Measurements from ENCODE around the gene CENPB.

Gene CENPB

GRCh38 chr20:3828798-3829197, 42.3 kb upstream of the CENPB start:
- H3K79me2 ChIP-seq (ENCODE audit: control insufficient read depth, low read length) = no peaks in the 10 kb centered on the region
- TF ChIP-seq EZH2phosphoT487 (IDR thresholded peaks at IDR 0.05; ENCODE audit: borderline replicate concordance, low read length) = no peak
- TF ChIP-seq, protein P1, sequence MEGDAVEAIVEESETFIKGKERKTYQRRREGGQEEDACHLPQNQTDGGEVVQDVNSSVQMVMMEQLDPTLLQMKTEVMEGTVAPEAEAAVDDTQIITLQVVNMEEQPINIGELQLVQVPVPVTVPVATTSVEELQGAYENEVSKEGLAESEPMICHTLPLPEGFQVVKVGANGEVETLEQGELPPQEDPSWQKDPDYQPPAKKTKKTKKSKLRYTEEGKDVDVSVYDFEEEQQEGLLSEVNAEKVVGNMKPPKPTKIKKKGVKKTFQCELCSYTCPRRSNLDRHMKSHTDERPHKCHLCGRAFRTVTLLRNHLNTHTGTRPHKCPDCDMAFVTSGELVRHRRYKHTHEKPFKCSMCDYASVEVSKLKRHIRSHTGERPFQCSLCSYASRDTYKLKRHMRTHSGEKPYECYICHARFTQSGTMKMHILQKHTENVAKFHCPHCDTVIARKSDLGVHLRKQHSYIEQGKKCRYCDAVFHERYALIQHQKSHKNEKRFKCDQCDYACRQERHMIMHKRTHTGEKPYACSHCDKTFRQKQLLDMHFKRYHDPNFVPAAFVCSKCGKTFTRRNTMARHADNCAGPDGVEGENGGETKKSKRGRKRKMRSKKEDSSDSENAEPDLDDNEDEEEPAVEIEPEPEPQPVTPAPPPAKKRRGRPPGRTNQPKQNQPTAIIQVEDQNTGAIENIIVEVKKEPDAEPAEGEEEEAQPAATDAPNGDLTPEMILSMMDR (IDR thresholded peaks at IDR 0.05; ENCODE audit: low read depth, low read length, poor library complexity, severe bottlenecking) = no peak
- H3K27me3 ChIP-seq (ENCODE audit: control insufficient read depth, low read length) = no peaks in the 10 kb centered on the region
- H3K4me1 ChIP-seq (ENCODE audit: control insufficient read depth, low read length) = 0 out of 2 replicates have a peak, but pooled peaks cover 5% of the 10 kb centered on the region
- no peak overlapping the region for H3K27ac ChIP-seq (ENCODE audit: low read depth, low read length)
- no peaks in the 10 kb centered on the region for H3F3A ChIP-seq (ENCODE audit: control insufficient read depth, insufficient read depth)
- H3K4me2 ChIP-seq (ENCODE audit: low read length) = no peak overlapping the region
- H3K4me3 ChIP-seq (ENCODE audit: low read length) = no peak overlapping the region
- no peaks in the 10 kb centered on the region for H3K9me3 ChIP-seq (ENCODE audit: control insufficient read depth, insufficient read depth, low read length)
- peaks cover 10% of the 10 kb centered on the region; the same call in 1 of the 2 replicates for H3K36me3 ChIP-seq (ENCODE audit: control insufficient read depth, low read length)
- H3K9me2 ChIP-seq (replicated peaks; ENCODE audit: control insufficient read depth, low read length) = no peaks in the 10 kb centered on the region
- H4K20me1 ChIP-seq (ENCODE audit: control insufficient read depth, insufficient read depth, low read depth, low read length) = no peaks in the 10 kb centered on the region

GRCh38 chr20:3826420-3826819, 39.9 kb upstream of the CENPB start:
- no peak overlapping the region for H3K27ac ChIP-seq (ENCODE audit: low read depth, low read length)
- no peaks in the 10 kb centered on the region for H3K27me3 ChIP-seq (ENCODE audit: control insufficient read depth, low read length)
- no peaks in the 10 kb centered on the region for H3K9me2 ChIP-seq (replicated peaks; ENCODE audit: control insufficient read depth, low read length)
- no peak overlapping the region for H3K4me3 ChIP-seq (ENCODE audit: low read length)
- H3F3A ChIP-seq (ENCODE audit: control insufficient read depth, insufficient read depth) = no peaks in the 10 kb centered on the region
- no peak overlapping the region for H3K4me2 ChIP-seq (ENCODE audit: low read length)
- H3K9me3 ChIP-seq (ENCODE audit: control insufficient read depth, insufficient read depth, low read length) = no peaks in the 10 kb centered on the region
- no peaks in the 10 kb centered on the region for H4K20me1 ChIP-seq (ENCODE audit: control insufficient read depth, insufficient read depth, low read depth, low read length)
- peaks cover 9% of the 10 kb centered on the region for H3K4me1 ChIP-seq (ENCODE audit: control insufficient read depth, low read length)
- TF ChIP-seq EZH2phosphoT487 (IDR thresholded peaks at IDR 0.05; ENCODE audit: borderline replicate concordance, low read length) = no peak
- TF ChIP-seq, protein P1 (IDR thresholded peaks at IDR 0.05; ENCODE audit: low read depth, low read length, poor library complexity, severe bottlenecking) = no peak
- peaks cover 21% of the 10 kb centered on the region for H3K36me3 ChIP-seq (ENCODE audit: control insufficient read depth, low read length)
- H3K79me2 ChIP-seq (ENCODE audit: control insufficient read depth, low read length) = peaks cover 7% of the 10 kb centered on the region

- Histone ChIP-seq H3K4me3 (ENCODE audit: low read length) (no peak overlapping the region), H3K79me2 (ENCODE audit: control insufficient read depth, low read length) (peaks cover 14% of the 10 kb centered on the region), H4K20me1 (ENCODE audit: control insufficient read depth, insufficient read depth, low read depth, low read length) (no peaks in the 10 kb centered on the region), H3F3A (ENCODE audit: control insufficient read depth, insufficient read depth) (no peaks in the 10 kb centered on the region), H3K4me2 (ENCODE audit: low read length) (no peak overlapping the region), H3K9me2 (replicated peaks; ENCODE audit: control insufficient read depth, low read length) (no peaks in the 10 kb centered on the region), H3K27me3 (ENCODE audit: control insufficient read depth, low read length) (no peaks in the 10 kb centered on the region), H3K27ac (ENCODE audit: low read depth, low read length) (no peak overlapping the region), H3K4me1 (ENCODE audit: control insufficient read depth, low read length) (peaks cover 11% of the 10 kb centered on the region), H3K9me3 (ENCODE audit: control insufficient read depth, insufficient read depth, low read length) (no peaks in the 10 kb centered on the region), H3K36me3 (ENCODE audit: control insufficient read depth, low read length) (peaks cover 21% of the 10 kb centered on the region)
- TF ChIP-seq, protein P1 (IDR thresholded peaks at IDR 0.05; ENCODE audit: low read depth, low read length, poor library complexity, severe bottlenecking) = no peak
Measured at GRCh38 chr20:3825526-3825925, 39.0 kb upstream of the CENPB start.

GRCh38 chr20:3823881-3824280, 37.3 kb upstream of the CENPB start:
- Histone ChIP-seq H3K9me3 (ENCODE audit: control insufficient read depth, insufficient read depth, low read length) (no peaks in the 10 kb centered on the region), H3K4me3 (ENCODE audit: low read length) (no peak overlapping the region), H3K36me3 (ENCODE audit: control insufficient read depth, low read length) (peaks cover 21% of the 10 kb centered on the region), H4K20me1 (ENCODE audit: control insufficient read depth, insufficient read depth, low read depth, low read length) (no peaks in the 10 kb centered on the region), H3K27me3 (ENCODE audit: control insufficient read depth, low read length) (no peaks in the 10 kb centered on the region), H3K4me2 (ENCODE audit: low read length) (no peak overlapping the region), H3F3A (ENCODE audit: control insufficient read depth, insufficient read depth) (no peaks in the 10 kb centered on the region), H3K4me1 (ENCODE audit: control insufficient read depth, low read length) (peaks cover 20% of the 10 kb centered on the region), H3K79me2 (ENCODE audit: control insufficient read depth, low read length) (peaks cover 14% of the 10 kb centered on the region), H3K9me2 (replicated peaks; ENCODE audit: control insufficient read depth, low read length) (no peaks in the 10 kb centered on the region), H3K27ac (ENCODE audit: low read depth, low read length) (no peak overlapping the region)
- TF ChIP-seq, protein P1 (IDR thresholded peaks at IDR 0.05; ENCODE audit: low read depth, low read length, poor library complexity, severe bottlenecking) = no peak
- TF ChIP-seq EZH2phosphoT487 (IDR thresholded peaks at IDR 0.05; ENCODE audit: borderline replicate concordance, low read length) = no peak

All from DOHH2 (cell line).